8988T (cell line): ENCODE measurements around the gene ADAD1.
"Not testable (repeated sequence)": the region's sequence is repeated elsewhere in the genome, so short reads cannot be mapped to it uniquely, and the experiment has no call there.

ENCODE experiments used
- DNase-seq: peaks from one replicate; pipeline ENCODE4 v3.0.0; 2011

ADAD1 gene

DNA sequence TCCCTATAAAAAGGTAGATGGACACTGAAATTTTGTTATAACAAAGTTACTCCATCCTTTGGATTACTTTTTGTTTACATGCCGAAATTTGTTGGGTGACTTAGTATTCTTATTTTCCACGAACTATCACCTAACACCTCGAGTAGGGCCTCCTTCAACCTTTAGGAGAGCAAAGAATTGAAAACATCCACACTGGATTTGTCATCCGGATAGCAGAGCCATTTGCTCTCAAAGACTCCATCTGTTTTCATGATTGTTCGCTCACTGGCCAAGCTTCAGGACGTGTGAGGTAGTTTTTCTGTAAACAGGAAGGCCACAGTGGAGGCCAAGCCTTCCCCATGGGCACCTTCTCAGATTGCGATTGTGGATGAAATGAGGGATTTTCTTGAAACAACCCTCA is at the start of gene ADAD1:
TSS of gene ADAD1 (plus strand) at position 301 of the 400 bp plus-strand sequence. CDS start 1,059 bp downstream, outside the sequence.
- no peak for DNase-seq

DNA sequence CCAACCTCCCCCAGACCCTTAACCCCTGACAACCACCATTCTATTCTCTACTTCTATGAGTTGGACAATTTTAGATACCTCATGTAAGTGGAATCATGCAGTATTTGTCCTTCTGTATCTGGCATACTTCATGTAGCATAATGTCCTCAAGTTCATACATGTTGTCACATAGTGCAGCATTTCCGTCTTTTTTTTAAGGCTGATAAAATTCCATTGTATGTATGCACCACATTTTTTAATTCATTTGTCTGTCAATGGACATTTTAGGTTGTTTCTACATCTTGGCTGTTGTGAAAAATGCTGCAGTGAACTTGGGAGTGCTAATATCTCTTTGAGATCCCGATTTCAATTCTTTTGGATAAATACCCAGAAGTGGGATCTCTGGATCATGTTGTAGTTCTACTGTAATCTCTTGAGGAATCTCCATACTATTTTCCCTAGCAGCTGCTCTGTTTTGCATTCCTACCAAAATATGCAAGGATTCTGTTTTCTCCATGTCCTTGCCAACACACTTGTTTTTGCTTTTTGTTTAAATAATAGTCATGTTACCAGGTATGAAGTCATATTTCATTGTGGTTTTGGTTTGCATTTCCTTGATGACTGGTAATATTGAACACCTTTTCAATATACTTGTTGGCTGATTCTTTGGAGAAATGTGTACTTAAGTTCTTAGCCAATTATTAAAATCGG is 48.8 kb upstream of the ADAD1 start:
- no peak for DNase-seq

DNA sequence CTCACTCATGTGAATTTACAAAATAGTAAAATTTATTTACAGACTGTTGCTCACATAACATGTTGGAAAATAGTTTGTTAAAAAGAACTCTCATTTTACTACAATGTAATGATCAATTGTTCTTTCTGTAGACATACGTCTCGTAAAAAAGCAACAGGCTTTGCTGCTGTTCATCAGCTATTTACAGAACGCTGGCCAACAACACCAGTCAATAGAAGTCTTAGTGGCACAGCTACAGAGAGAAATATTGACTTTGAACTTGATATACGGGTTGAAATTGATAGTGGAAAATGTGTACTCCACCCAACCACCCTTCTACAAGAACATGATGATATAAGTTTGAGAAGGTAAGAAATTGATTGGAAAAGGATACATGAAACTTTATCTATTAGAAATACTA is 47.6 kb upstream of the ADAD1 start:
- no peak for DNase-seq

DNA sequence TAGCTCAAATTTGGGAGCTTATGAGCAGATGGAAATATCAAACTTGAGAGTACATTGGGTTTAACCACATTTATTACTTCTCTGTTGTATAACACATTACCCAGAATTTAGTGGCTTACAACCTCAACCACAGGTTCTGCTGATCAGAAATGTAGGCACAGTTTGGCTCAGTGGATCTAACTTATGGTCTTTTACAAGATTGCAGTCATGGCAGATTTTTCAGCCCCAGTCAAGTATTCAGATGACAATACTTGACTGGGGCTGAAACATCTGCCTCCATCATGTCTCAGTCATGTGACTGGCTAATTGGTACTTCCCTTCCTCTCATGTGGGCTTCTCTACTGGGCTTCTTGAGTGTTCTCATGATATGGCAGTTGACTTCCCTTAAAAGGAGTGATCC is 44.0 kb upstream of the ADAD1 start:
- no peak for DNase-seq

DNA sequence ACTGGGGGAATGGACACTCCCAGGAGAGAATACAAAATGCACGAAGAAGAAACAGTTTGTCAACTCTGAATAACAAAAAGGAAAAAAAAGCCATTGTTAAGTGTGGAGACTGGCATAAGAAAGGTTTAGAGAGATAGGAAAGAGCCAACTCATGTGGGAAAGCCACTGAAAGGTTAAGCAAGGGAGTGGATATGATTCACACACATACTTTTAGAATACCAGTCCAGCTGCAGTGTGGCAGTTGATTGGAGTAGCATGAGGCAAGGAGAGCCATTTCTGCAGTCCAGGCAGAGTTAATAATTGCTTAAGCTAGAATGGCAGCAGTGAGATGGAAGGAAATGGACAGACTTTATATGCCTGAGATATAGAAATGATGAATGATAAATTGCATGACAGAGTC is 36.9 kb upstream of the ADAD1 start:
- DNase-seq: no peak

DNA sequence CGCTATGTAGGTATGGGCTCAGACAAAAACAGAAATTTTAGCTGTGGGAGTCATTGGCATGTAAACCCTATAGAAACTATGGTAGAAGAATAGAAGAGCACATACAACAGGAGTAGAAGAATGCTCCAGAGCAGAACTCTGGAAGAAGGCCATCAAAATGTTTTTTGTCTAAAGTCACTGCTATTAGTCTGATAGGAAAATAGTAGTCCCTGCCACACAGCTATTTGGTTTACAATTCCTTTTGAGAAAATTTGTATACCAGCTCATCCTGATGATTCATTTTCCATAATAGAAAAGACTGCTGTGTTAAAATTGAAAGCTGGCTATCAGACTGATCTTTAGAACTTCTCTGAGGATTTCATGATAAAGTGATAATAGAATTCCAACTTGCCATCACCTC is 32.8 kb upstream of the ADAD1 start:
- DNase-seq: no peak

DNA sequence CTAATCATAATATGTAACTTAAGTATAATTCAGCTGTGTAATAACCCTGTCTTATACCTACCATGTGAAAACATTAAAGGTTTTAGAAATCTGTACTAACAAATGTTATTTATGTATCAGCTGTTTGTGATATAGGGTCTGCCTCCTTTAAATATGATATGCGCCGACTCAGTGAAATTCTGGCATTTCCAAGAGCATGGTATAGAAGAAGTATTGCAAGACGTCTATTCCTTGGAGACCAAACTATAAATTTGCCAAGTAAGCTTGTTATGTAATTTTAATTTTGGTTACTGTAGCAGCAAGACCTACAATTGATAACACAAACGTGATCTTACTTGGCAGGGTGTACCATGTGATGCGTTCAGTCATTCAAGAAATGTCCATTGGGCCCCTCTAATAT is 32.3 kb upstream of the ADAD1 start:
- DNase-seq: no peak

DNA sequence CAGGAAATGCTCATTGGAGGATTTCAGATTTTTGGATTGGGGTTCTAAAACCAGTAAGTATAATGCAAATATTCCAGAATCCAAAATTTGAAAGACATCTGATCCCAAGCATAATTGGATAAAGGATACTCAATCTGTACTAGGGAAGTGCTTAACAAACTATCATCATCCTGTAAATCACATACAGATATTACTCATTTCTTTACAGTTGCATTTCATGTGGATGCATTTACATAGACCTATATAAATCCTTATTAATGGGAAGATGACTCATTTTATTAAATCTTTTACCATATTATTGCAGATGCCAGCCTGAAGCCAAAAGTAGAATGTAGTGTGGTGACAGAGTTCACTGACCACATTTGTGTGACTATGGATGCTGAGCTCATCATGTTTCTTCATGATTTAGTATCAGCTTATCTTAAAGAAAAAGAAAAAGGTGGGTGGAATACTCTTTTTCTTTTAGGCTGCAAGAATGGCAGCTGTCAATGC is 22.4 kb upstream of the ADAD1 start:
- no peak for DNase-seq

DNA sequence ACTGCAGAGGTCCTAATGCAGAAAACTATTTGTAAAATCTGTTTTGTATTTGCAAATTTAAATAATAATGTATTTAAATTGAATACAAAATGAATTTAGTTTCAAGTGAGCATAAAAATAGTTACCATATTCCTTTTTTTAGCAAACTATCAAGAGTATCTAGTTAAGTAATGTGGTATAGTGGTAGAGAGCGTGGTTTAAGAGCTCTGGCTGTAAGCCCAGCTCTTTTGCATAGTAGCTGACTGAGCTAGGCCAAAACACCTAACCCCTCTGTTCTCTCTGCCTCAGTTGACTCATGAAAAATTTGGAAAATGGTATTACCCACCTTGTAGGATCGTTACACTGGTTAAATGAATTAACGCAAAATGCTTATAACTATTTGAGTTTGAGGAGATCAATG is 18.1 kb upstream of the ADAD1 start:
- DNase-seq: no peak

DNA sequence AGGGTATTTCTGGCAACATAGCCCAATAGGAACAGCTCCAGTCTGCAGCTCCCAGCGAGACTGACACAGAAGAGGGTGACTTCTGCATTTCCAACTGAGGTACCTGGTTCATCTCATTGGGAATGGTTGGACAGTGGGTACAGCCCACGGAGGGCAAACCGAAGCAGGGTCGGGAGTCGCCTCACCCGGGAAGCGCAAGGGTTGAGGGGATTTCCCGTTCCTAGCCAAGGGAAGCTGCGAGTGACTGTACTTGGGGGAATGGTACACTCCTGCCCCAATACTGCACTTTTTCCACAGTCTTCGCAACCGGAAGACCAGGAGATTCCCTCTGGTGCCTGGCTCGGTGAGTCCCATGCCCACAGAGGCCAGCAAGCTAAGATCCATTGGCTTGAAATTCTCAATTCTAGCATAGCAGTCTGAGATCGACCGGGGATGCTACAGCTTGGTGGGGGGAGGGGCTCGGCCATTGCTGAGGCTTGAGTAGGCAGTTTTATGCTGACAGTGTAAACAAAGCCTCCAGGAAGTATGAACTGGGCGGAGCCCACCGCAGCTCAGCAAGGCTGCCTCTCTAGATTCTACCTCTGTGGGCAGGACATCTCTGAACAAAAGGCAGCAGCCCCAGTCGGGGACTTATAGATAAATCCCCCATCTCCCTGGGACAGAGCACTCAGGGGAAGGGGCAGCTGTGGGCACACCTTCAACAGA is 14.0 kb upstream of the ADAD1 start:
- DNase-seq: no peak

DNA sequence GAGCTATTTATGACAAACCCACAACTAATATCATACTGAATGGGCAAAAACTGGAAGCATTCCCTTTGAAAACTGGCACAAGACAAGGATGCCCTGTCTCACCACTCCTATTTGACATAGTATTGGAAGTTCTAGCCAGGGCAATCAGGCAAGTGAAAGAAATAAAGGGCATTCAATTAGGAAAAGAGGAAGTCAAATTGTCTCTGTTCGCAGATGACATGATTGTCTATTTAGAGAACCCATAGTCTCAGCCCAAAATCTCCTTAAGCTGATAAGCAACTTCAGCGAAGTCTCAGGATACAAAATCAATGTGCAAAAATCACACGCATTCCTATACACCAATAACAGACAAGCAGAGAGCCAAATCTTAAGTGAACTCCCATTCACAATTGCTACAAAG is 10.0 kb upstream of the ADAD1 start:
- DNase-seq: not testable (repeated sequence)

DNA sequence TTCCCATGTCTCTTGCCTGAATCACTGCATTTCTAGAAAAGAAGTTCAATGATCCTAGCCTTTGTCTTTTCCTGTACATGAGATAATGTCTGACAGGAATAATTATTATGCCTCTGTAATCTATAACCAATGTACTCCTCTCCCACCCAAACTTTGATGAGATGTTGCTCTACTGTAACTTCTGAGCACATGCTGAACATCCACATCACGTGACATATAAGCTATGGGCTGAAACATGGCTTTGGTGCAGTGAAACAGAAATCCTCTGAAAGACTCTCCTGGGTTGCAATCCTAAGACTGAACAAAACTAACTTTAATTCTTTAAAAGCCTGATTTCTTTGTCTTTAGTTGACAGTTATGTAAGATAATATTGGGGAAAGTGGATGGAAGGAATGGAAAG is 1.5 kb upstream of the ADAD1 start:
- no peak for DNase-seq

DNA sequence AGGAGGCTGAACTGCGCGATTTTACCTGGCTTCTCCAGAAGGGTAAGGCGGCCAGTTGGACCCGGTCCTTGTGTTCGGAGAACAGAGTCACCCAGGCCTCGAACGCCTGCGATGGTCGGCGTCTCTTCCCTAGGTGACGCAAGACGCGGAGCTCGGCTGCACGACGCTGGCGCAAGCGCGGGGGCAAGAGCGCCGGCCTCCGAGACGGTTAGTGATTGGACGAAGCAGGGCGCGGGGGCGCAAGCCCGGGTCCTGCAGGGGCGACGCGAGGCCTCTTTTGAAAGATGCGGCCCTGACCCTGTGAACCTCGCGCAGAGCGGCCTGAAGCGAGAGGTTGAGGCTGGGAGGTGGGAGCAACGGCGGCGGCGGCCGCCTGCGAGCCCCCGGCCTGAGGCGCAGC is 428 bp downstream of the ADAD1 start:
- DNase-seq: no peak

DNA sequence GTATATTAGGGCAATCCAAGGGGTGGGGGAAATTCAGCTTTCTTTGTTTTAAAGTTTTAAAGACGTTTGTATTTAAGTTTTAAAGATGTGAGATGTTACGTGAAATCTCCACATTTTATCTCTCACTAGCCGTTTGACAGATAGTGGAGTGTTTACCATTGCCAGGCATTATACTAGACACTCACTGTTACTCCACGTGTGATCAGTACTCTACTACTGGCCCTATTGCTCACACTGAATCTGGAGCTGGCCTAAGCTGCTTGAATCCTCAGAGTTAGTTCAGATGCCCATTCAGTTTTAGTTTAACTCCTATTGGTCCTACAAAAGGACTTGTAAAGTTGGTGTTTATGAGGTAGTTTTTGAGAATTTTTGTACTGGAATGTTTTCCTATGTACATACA is 4.5 kb downstream of the ADAD1 start:
- DNase-seq: no peak

DNA sequence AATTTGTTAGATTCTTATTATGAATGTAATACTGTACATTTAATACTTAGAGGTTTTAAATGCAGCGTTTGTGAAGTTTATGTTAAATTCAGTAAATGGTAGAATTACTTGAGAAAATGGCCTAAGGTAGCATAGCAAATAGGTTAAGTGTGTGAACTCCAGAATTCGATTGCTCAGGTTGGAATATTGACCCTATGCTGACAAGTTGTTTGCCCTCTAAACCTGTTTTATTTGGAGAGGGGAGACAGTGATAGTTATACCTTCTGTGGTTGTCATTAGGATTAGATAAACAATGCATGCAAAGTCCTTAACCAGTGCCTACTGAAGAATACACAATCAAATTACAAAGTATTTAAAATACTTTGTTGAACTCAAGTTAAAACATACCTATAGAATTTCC is 5.4 kb downstream of the ADAD1 start:
- no peak for DNase-seq

DNA sequence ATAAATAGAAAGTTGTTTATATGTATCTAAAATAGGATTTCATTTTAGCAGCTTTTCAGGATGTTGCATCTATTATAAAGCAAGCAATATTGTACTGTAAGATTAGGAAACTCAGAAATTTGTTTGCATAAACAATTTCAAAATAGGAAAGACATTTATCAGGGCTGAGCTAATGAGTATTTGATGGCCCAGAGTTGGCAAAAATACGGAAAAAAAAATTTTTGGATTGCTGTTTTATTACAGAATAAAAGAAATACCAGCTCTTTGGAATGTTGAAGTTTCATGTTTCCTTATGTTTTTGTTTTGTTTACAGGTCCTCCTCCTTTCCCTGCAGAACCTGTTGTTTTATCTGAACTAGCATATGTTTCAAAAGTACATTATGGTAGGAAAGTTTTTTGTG is 14.5 kb downstream of the ADAD1 start:
- DNase-seq: no peak

DNA sequence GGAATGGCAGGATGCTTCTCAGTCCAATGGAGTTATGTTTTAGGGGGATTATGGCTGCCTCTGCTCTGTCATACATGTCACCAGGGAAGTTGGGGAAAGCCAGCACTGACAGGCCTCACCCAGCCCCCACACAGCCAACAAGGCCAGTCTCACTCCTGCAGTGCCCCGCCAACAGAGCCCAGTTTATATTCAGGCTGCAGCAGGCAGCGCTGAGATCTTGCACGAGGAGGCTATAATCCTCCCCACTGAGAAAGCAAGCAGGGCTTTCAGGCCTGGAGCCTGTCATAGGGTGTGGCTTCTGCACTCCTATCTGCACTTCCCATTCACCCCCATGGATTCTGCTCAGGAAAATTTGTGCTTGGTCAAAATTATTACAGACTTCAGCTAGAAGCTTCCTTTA is 25.1 kb downstream of the ADAD1 start:
- no peak for DNase-seq

DNA sequence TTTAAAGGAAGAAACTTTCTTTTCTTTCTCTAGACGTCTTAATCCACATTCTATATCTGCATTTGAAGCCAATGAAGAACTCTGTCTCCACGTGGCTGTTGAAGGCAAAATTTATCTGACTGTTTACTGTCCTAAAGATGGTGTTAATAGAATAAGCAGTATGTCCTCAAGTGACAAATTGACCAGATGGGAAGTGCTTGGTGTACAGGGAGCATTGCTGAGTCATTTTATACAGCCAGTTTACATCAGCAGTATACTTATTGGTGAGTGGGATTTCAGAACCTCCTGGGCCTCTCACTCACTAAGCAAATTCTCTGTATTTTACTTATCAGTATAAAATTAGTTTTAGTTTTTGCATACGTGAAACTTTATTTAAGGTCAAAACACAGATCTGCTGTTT is 33.7 kb downstream of the ADAD1 start:
- no peak for DNase-seq

DNA sequence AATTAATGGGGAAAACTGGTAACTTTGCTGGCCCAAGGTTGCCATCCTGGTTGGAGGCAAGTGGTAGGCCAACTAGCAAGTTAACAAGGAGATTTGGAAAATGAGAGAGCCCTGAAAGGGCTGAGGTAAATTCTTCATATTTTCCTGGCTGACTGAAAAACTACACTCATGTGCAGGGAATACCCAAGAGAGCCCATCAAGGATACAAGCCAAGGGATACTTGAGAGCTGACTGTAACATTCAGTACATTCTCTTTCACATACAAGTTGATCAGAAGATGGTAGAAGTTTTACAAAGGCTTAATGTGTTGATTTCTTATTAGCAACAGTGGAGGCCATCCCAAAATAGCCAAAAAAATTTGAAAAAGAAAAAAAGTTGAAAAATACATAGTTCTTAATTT is 44.4 kb downstream of the ADAD1 start:
- no peak for DNase-seq

DNA sequence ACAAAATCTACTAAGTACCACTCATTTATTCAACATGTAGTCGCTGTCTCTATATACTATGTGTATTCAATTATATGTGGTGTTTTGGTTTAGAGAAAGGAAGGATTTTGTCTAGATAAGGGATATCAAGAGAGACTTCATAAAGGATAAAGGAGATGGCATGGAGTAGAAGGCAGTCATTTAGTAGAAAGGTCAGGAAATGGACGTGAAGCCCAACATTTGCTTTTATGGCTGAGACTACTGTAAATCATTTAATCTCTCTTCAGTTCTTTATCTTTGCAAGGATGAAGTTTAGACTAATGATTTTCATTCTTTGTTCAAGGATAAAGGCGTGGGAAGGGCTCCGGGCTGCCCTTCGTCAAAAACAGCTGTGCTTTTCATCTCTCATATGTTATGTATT is 52.5 kb downstream of the ADAD1 start:
- DNase-seq: no peak

DNA sequence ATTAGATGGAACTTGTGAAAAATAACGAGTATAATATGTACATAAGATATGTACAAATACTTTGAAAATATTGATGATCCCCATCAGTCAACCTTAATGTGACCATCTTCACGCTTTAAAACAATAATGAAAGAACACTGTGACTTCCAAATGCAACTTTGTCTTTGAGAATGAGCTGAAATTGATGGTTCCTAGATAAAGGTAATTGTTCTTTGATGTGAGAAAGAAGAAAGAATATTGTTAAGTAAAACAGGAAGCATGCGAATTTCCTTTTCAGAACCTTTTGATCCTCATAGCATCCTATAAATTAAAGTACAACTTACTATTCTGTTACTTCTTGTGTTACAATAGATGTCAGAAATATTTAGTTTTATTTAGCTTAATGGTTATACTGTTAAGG is 55.5 kb downstream of the ADAD1 start:
- DNase-seq: no peak

DNA sequence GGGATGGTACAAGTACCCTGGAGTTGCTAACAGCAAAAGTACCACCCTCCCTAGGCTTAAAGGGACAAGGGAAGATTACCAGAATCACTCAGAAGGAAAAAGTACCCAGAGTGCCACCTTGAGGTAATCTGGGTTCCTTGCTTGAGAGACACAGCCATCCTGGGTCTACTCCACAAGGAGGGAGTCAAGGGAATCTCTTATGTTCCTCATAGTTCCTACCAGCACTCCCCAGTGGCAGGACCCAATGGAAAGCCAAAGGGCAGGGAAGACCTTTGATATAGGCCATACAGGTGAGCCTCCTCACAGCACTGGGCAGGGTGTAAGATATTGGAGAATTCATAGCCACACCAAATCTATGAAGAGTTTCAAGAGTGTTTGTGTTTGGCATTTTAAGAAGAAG is 72.0 kb downstream of the ADAD1 start:
- DNase-seq: peak; percentile 5

DNA sequence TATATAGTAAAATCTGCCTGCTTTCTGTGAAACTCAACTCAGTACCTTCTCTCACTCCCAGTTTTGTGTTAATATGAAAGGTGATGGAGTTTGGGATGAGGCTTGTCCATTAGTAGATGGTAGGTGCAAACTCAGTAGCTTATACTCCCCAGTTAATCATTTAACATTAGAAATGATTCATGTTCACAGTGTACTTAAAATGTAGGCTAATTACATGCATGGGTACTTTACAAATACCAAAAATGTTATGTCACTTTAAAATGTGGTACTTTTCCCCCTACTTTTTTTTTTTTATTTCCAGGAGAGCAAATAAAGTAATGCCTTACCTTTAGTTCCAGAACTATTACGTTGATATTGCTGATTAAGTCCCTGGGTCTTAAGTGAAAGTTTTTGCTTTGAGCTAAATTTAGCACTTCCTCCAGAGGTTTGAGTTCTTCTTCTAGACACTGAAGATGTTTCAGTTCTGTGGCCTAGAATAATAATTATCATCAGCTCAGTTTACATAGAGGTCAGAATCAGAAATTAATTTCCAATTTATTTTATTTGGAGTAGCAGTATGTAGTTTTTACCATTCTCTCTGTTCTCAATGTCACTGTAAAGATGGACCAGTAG is 74.7 kb downstream of the ADAD1 start:
- no peak for DNase-seq
